Adipose tissue (tissue), 3 donors: Measurements from ENCODE around the gene GGT6. TPM values are rescaled to one million over a fixed set of nuclear protein-coding genes. Genes with fewer than 3 reads are reported as not detected.

Experiments
- polyA plus RNA-seq, 3 donors: library from polyadenylated mRNA; stranded (reverse); fragments of 200-250 nt; gene quantifications; one replicate each; pipeline ENCODE4 v1.2.3, GENCODE V29; 2013
- donor health status: healthy with polysubstance abuse.
- donor health status: Bipolar disorder and iron deficiency.
- donor health status: healthy.

GGT6 gene
- polyA plus RNA-seq, 3 donors = 1.6 to 20.3 TPM; not detected in 1

Other genes with a start within 250 kb of the GGT6 start
- 10 to 100 TPM; 12.9 to 28.1 (median 13.3) TPM for gene UBE2G1, start 193.9 kb downstream of the GGT6 start, polyA plus RNA-seq
- gene SPNS3, start 126.6 kb downstream of the GGT6 start, polyA plus RNA-seq = under 1 TPM in 2 of 3 donors, not detected in 1; 0.16 to 0.24 TPM
- 10 to 100 TPM; 13.5 to 32.8 (median 26.9) TPM for gene SPNS2, start 61.7 kb downstream of the GGT6 start, polyA plus RNA-seq
- gene MYBBP1A, start 5.2 kb downstream of the GGT6 start, polyA plus RNA-seq = 10 to 100 TPM; 19.0 to 40.7 (median 22.7) TPM
- gene SMTNL2, start 24.0 kb upstream of the GGT6 start, polyA plus RNA-seq = 1 to 10 TPM in 1 of 3 donors, under 1 TPM in 2; 0.35 to 1.3 (median 0.77) TPM
- 1 to 10 TPM in 2 of 3 donors, under 1 TPM in 1; 0.09 to 9.6 (median 2.5) TPM for gene ALOX15, start 81.1 kb upstream of the GGT6 start, polyA plus RNA-seq
- 10 to 100 TPM; 13.3 to 29.1 (median 18.7) TPM for gene PELP1, start 143.6 kb upstream of the GGT6 start, polyA plus RNA-seq
- gene ARRB2, start 150.1 kb upstream of the GGT6 start, polyA plus RNA-seq = 10 to 100 TPM in 2 of 3 donors, 1 to 10 TPM in 1; 6.6 to 72.4 (median 43.6) TPM
- 10 to 100 TPM; 19.2 to 36.9 (median 23.2) TPM for gene MED11, start 170.9 kb upstream of the GGT6 start, polyA plus RNA-seq
- under 1 TPM; 0.33 to 0.90 (median 0.56) TPM for gene ZMYND15, start 179.3 kb upstream of the GGT6 start, polyA plus RNA-seq
- 10 to 100 TPM in 2 of 3 donors, 1 to 10 TPM in 1; 6.6 to 13.3 (median 12.1) TPM for gene CXCL16, start 179.4 kb upstream of the GGT6 start, polyA plus RNA-seq
- under 1 TPM in 2 of 3 donors, not detected in 1; 0.12 to 0.85 TPM for gene TM4SF5, start 211.3 kb upstream of the GGT6 start, polyA plus RNA-seq
- gene VMO1, start 225.8 kb upstream of the GGT6 start, polyA plus RNA-seq = 1 to 10 TPM in 2 of 3 donors, under 1 TPM in 1; 0.48 to 4.7 (median 2.1) TPM
- under 1 TPM in 1 of 3 donors, not detected in 2; 0.12 TPM for gene GLTPD2, start 228.4 kb upstream of the GGT6 start, polyA plus RNA-seq
- 100 to 1,000 TPM in 2 of 3 donors, 10 to 100 TPM in 1; 81.5 to 182 (median 181) TPM for gene PSMB6, start 235.6 kb upstream of the GGT6 start, polyA plus RNA-seq
- gene PLD2, start 246.6 kb upstream of the GGT6 start, polyA plus RNA-seq = 10 to 100 TPM; 14.4 to 32.1 (median 16.0) TPM